ENCODE results near the gene ANXA6.

The ANXA6 gene

GRCh38 chr5:151079838-151080612 lies 77.6 kb downstream of the ANXA6 start:
- TF ChIP-seq REST (IDR thresholded peaks at IDR 0.05; ENCODE audit: insufficient replicate concordance, low read depth) (peak; percentile 87), SPI1 (IDR thresholded peaks at IDR 0.05; ENCODE audit: borderline replicate concordance, low read depth) (no peak), POLR2AphosphoS5 (IDR thresholded peaks at IDR 0.05; ENCODE audit: low read depth) (no peak), GABPA (IDR thresholded peaks at IDR 0.05; ENCODE audit: low read depth) (no peak)
- H3K27me3 ChIP-seq (ENCODE audit: insufficient read depth, poor library complexity, severe bottlenecking): no peaks in the 10 kb centered on the region
- peak overlapping the region; percentile 89 for H3K4me3 ChIP-seq (replicated peaks; ENCODE audit: insufficient read depth, low read length)
- H3K27ac ChIP-seq (replicated peaks): peak overlapping the region; percentile 98
- no peak for DNase-seq (ENCODE audit: low read depth in 1 of 2, low spot score in 1 of 2)

- DNase-seq (ENCODE audit: low read depth in 1 of 2, low spot score in 1 of 2): no peak
- TF ChIP-seq SPI1 (IDR thresholded peaks at IDR 0.05; ENCODE audit: borderline replicate concordance, low read depth): no peak
These were observed 78.9 kb downstream of the ANXA6 start for GRCh38 chr5:151078490-151079262.

GRCh38 chr5:151077967-151078366 lies 79.6 kb downstream of the ANXA6 start:
- H3K27ac ChIP-seq (replicated peaks): no peak overlapping the region

More at GRCh38 chr5:151078490-151079262, 78.9 kb downstream of the ANXA6 start:
- Histone ChIP-seq H3K27me3 (ENCODE audit: insufficient read depth, poor library complexity, severe bottlenecking) (no peaks in the 10 kb centered on the region), H3K4me3 (replicated peaks; ENCODE audit: insufficient read depth, low read length) (no peak overlapping the region), H3K27ac (replicated peaks) (no peak overlapping the region)

GRCh38 chr5:151077419-151077818 lies 80.2 kb downstream of the ANXA6 start:
- Histone ChIP-seq H3K4me3 (replicated peaks; ENCODE audit: insufficient read depth, low read length) (no peak overlapping the region), H3K27ac (replicated peaks) (no peak overlapping the region), H3K27me3 (ENCODE audit: insufficient read depth, poor library complexity, severe bottlenecking) (no peaks in the 10 kb centered on the region)
- no peak for DNase-seq (ENCODE audit: low read depth in 1 of 2, low spot score in 1 of 2)
- no peak for TF ChIP-seq GABPA (IDR thresholded peaks at IDR 0.05; ENCODE audit: low read depth)
- no peak for TF ChIP-seq POLR2AphosphoS5 (IDR thresholded peaks at IDR 0.05; ENCODE audit: low read depth)

More at GRCh38 chr5:151077967-151078366, 79.6 kb downstream of the ANXA6 start:
- DNase-seq (ENCODE audit: low read depth in 1 of 2, low spot score in 1 of 2): no peak
- TF ChIP-seq POLR2AphosphoS5 (IDR thresholded peaks at IDR 0.05; ENCODE audit: low read depth) (no peak), SPI1 (IDR thresholded peaks at IDR 0.05; ENCODE audit: borderline replicate concordance, low read depth) (no peak)
- H3K4me3 ChIP-seq (replicated peaks; ENCODE audit: insufficient read depth, low read length): no peak overlapping the region
- no peaks in the 10 kb centered on the region for H3K27me3 ChIP-seq (ENCODE audit: insufficient read depth, poor library complexity, severe bottlenecking)

- no peak overlapping the region for H3K4me3 ChIP-seq (replicated peaks; ENCODE audit: insufficient read depth, low read length)
- no peaks in the 10 kb centered on the region for H3K27me3 ChIP-seq (ENCODE audit: insufficient read depth, poor library complexity, severe bottlenecking)
- no peak for TF ChIP-seq SPI1 (IDR thresholded peaks at IDR 0.05; ENCODE audit: borderline replicate concordance, low read depth)
- no peak for TF ChIP-seq REST (IDR thresholded peaks at IDR 0.05; ENCODE audit: insufficient replicate concordance, low read depth)
- TF ChIP-seq CTCF (IDR thresholded peaks at IDR 0.05; ENCODE audit: insufficient read depth, low read length): no peak
- TF ChIP-seq GABPA (IDR thresholded peaks at IDR 0.05; ENCODE audit: low read depth): no peak
- TF ChIP-seq POLR2AphosphoS5 (IDR thresholded peaks at IDR 0.05; ENCODE audit: low read depth): no peak
- no peak for DNase-seq (ENCODE audit: low read depth in 1 of 2, low spot score in 1 of 2)
- H3K27ac ChIP-seq (replicated peaks): no peak overlapping the region
These were observed 81.0 kb downstream of the ANXA6 start for GRCh38 chr5:151076616-151077015.
